ENCODE results near the gene POLL.

POLL gene

GRCh38 chr10:101578192-101578591 is 9.9 kb downstream of the POLL start:
- DNase-seq (ENCODE audit: low read depth): no peak
- H3K4me3 ChIP-seq (ENCODE audit: low read length): no peak overlapping the region
- no peak for TF ChIP-seq CTCF (conservative IDR thresholded peaks at IDR 0.05; ENCODE audit: low read length)

GRCh38 chr10:101577121-101577871 is 10.8 kb downstream of the POLL start:
- no peak for DNase-seq (ENCODE audit: low read depth)
- H3K4me3 ChIP-seq (ENCODE audit: low read length): no peak overlapping the region
- TF ChIP-seq CTCF (conservative IDR thresholded peaks at IDR 0.05; ENCODE audit: low read length): no peak

GRCh38 chr10:101576211-101576863 is 11.7 kb downstream of the POLL start:
- TF ChIP-seq CTCF (conservative IDR thresholded peaks at IDR 0.05; ENCODE audit: low read length): no peak
- DNase-seq (ENCODE audit: low read depth): no peak
- H3K4me3 ChIP-seq (ENCODE audit: low read length): no peak overlapping the region

- no peak for DNase-seq (ENCODE audit: low read depth)
- H3K4me3 ChIP-seq (ENCODE audit: low read length): no peak overlapping the region
- TF ChIP-seq CTCF (conservative IDR thresholded peaks at IDR 0.05; ENCODE audit: low read length): no peak
Observed at GRCh38 chr10:101575580-101576210, 12.4 kb downstream of the POLL start.

- no peak overlapping the region for H3K4me3 ChIP-seq (ENCODE audit: low read length)
- TF ChIP-seq CTCF (conservative IDR thresholded peaks at IDR 0.05; ENCODE audit: low read length): no peak
- no peak for DNase-seq (ENCODE audit: low read depth)
Observed at GRCh38 chr10:101575091-101575490, 13.0 kb downstream of the POLL start.

GRCh38 chr10:101573885-101574753 is 13.9 kb downstream of the POLL start:
- no peak overlapping the region for H3K4me3 ChIP-seq (ENCODE audit: low read length)
- no peak for TF ChIP-seq CTCF (conservative IDR thresholded peaks at IDR 0.05; ENCODE audit: low read length)
- no peak for DNase-seq (ENCODE audit: low read depth)

Measured in AG10803 (cell line).